Activated CD8-positive, alpha-beta memory T cell treated with anti-CD3 and anti-CD28 coated beads for 24 hours (primary cell): ENCODE measurements around the gene IRX2.
A peak's percentile ranks its signal among the peaks of the same experiment; 100 is the strongest.

Experiments
- DNase-seq: peaks from one replicate; pipeline ENCODE4 v3.0.0-alpha.2; 2020

IRX2 gene

GRCh38 chr5:2755681-2756171 is 4.2 kb upstream of the IRX2 start:
- no peak for DNase-seq

DNA sequence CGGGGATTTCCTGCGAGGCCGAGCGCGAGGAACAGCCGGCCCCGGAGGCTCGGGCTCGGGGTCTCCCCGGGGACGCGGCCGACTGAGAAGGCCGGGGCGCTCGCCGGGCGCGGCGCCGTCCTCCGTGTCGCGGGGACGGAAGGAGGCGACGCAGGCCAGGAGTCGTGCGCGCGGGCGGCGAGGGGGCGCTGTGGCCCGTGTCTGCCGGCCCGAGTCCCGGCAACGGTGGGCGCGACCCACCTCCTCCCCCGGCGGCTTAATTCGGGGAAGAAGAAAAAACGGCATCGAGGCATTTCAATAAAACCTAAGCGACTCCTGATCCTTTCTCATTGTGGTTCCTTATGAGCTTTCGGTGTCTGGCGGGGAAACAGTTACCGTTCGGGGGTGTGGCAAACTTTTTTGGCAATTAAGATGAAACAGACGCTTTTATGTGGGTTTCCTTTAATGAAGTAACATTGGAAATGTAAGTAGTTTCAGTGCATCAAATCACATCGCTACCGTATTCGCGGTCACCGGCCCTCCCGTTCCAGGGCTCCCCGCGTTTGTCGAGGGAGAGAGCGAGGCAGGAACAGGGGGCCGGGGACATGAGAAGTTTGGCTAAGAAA is 3.7 kb upstream of the IRX2 start:
- DNase-seq, result no peak

GRCh38 chr5:2754581-2755075 is 3.2 kb upstream of the IRX2 start:
- DNase-seq, result no peak

DNA sequence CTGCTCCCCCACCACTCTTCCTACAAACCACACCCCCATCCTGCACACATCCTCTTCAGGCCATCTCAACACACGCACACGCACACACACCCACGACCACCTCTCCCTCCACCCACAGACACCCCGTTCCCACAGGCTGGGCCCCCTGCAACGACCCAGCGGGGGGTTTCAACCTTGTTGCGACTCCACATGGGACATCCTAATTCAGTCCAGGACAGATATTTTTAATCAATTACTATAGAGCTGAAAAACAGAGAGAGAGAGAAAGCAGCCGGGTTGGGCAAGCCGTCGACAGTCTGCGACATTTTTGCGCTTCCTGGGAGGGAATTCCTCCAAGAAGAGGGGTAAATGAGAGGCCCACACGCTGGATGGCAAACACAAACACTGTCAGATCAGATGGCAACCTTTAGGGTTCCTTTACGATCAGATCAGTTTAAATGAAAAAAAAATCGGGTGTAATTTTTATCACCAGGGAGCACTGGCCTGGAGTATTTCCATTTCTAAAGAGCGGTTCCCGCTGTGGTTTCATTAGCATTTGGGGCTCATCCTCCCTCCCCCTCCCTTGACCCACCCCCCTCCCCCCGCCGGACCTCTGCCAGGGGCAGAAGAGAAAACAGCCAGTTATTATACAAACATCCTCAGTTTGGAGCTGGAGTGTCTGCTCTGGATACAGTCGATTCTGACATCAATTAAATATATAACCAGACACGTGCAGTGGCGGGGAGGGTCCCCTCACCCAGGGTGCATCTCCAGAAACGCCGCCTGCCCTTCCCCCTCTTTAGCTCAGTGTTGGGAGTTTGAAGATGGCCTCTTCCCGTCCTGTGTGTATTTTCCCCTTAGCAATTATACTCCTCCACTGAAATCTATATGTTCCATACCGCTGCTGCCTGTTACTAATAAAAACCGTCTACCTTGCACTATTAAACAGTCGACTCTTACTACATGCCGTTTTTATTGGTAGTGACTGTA is 2.3 kb upstream of the IRX2 start:
- no peak for DNase-seq

- DNase-seq, result no peak
Observed at GRCh38 chr5:2752821-2753439, 1.5 kb upstream of the IRX2 start.

DNA sequence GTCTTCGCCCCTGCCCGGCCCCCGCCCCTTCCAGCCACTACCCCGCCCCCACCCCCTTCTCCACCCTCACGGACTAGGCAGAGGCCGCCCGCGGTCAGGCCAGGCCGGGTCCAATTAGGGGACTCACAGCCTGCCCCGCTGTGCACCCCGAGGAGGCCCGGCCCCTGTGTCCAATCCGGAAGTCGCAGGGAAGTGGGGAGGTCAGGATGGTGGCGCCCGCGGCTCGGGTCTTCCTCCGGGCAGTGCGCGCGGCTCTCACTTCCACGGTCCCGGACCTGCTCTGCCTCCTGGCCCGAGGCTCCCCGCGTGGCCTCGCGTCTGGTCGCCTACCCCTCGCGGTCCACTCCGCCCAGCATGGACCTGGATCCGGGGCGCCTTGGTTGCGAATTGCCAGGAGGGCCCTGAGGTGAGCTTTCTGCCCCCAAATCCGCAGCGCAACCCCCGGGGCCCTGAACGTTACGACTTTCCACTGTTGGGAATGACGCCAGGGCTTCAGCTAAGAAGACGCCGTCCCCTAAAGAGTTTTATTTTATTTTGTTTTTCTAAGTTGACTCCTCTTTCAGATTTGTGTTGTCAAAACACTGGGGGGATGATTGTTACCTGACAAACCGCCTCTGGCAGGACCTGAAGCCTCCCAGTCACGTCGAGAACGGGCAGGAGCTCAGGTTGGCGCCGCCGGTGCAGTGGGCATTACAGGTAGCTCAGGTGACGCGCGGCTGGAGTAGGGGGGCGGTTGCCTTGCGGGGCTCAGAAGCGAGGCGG is 763 bp upstream of the IRX2 start:
- no peak for DNase-seq

GRCh38 chr5:2750758-2751464 is 566 bp downstream of the IRX2 start:
- DNase-seq, result no peak

GRCh38 chr5:2750026-2750757 is 1.3 kb downstream of the IRX2 start:
- DNase-seq, result no peak

DNA sequence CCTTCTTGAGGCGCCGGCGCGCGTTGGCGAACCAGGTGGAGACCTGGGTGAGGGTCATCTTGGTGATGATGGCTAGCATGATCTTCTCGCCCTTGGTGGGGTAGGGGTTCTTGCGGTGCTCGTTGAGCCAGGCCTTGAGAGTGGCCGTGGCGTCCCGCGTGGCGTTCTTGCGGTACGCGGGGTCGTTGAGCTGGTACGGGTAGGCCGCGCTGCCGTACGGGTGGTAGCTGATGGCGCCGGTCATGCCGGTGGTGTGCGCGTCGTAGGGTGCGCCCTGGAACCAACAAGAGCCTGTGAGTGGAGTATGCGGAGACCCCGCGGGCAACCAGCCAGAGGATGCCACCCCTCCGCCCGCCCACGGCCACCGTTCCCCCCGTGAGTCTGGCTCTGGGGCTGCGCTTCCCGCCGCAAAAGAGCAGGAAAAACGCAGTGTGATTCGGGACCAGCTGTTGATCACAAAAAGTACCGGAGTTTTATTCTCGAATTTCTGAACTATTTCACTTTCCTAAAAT is 1.9 kb downstream of the IRX2 start:
- no peak for DNase-seq

- no peak for DNase-seq
Observed at GRCh38 chr5:2748861-2749513, 2.5 kb downstream of the IRX2 start.

- peak; percentile 43 for DNase-seq
Observed at GRCh38 chr5:2748179-2748860, 3.2 kb downstream of the IRX2 start.

GRCh38 chr5:2747363-2748162 is 3.9 kb downstream of the IRX2 start:
- DNase-seq, result peak; percentile 30

- DNase-seq, result no peak
Observed at GRCh38 chr5:2746561-2747032, 4.9 kb downstream of the IRX2 start.

- DNase-seq, result no peak
Observed at GRCh38 chr5:2744485-2744884, 7.0 kb downstream of the IRX2 start.

DNA sequence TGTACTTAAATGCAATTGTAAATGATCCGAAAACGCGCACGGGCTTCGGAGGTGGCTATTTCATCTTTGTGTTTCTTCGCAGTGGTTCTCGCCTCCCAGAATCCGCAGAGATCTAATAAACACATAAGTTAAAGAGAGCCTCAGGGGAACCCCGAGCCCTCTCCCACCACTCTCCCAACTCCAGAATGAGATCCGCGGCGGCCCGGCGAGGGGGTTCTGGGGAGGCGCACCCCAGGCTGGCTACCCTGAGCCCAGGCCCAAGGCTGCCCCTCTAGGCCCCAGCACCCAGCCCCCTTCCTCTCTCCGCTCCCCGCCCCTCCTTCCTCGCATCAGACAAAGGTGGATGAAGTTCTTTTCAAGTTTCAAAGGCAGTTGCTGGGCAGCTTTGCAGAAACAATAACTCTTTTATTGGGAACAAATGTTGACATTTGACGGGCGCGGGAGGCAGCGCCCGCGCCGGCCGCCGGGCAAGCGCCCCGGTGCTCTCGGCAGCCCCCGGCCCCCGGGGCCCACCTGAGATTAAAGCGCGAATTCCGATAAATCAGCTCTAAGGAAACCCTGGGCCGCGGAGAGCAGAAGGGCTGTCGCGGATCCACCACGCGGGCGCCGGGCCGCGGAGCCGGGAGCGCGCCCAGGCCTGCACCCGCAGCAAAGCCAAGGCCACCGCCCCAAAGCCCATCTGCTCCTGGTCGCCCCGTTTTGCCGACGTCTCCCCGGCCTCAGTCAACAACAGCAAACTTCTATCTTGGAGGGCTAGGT is 8.4 kb downstream of the IRX2 start:
- DNase-seq, result peak; percentile 13

DNA sequence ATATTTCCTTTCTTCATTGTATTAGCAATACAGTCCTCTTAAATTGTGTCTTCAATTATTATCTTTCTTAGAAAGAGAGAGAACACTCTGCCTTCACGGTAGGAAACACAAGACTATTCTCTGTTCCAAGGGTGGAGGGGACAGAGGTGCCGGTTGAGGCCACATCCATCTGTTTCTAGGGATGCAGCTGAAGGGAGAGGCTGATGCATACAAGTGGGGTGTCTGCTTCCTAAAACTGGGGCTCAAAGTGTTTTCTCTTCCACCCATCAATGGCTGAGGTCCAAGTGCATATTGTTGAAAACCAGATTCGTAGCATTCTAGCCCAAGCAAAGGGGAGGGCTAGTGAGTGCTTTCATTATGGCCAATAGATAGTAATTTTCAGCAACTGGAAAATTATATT is 9.5 kb downstream of the IRX2 start:
- DNase-seq, result no peak

DNA sequence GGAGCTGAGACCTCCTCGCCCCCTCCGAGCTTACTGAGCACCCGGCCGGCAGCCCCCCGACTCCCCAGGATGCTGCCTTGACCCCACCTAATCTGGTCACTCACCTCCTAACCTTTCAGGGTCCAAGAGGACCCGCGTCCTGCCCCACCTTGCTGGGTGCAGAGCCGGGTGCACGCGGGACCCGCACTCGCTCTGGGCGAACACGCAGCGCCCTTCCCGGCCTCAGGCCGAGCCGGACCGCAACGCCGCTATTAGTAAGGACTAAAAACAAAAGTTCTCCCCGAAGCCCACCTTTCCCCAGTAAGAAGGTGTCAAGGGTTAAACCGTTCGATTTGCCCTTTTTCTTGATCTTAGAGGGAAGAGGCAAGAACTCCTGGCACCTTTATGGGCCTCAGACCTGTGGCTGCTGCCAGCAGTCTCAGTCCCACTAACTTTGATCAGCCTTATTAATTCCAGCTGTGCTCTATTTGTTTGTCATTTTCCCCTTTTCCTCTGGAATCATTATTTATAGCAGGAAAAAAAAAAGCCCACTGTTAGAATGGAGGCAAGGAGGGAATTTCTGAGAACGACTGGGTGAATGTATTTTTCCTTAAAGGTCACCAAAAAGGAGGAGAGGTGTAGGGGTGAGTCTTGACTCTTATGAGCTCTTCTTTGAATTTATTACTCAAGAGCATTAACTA is 10.5 kb downstream of the IRX2 start:
- no peak for DNase-seq
